HEK293T (cell line): ENCODE measurements around the gene SH3TC1.

Source experiments
- CTCF ChIA-PET: fragments of 350-600 bp; formaldehyde crosslinking; extraction: SDS; loops from one replicate; lab custom pipeline; 2021; ENCODE audit warnings: antibody characterized with exemption, inconsistent platforms; lab: Yijun Ruan, JAX
- POLR2A ChIA-PET: fragments of 350-600 bp; formaldehyde crosslinking; extraction: SDS; loops from one replicate; lab custom pipeline; 2020; ENCODE audit warnings: antibody characterized with exemption, inconsistent platforms; lab: Yijun Ruan, JAX
- DNase-seq: peaks from one replicate; pipeline ENCODE4 v3.0.0; 2012; ENCODE audit warnings: mixed read lengths; ENCODE audit errors: extremely low spot score
- ARNT ChIP-seq: fragments of 450-650 bp; IDR thresholded peaks from 2 replicates; pipeline ENCODE4 v1.6.1; 2017; ENCODE audit warnings: mild to moderate bottlenecking
- BHLHE40 ChIP-seq: fragments of 450-650 bp; IDR thresholded peaks from 2 replicates; pipeline ENCODE4 v1.6.1; 2016; ENCODE audit warnings: mild to moderate bottlenecking, moderate library complexity, borderline replicate concordance
- CTBP1 ChIP-seq: fragments of 450-650 bp; IDR thresholded peaks from 2 replicates; pipeline ENCODE4 v1.6.1; 2016; ENCODE audit warnings: borderline replicate concordance
- ELF4 ChIP-seq: fragments of 450-650 bp; IDR thresholded peaks from 2 replicates; pipeline ENCODE4 v1.6.1; 2017; ENCODE audit warnings: antibody characterized with exemption
- FOXA1 ChIP-seq: fragments of 450-650 bp; IDR thresholded peaks from 2 replicates; pipeline ENCODE4 v1.6.1; 2016; ENCODE audit warnings: mild to moderate bottlenecking
- FOXK2 ChIP-seq: fragments of 450-650 bp; IDR thresholded peaks from 2 replicates; pipeline ENCODE4 v1.6.1; 2016; ENCODE audit warnings: mild to moderate bottlenecking
- FOXM1 ChIP-seq: fragments of 450-650 bp; IDR thresholded peaks from 2 replicates; pipeline ENCODE4 v1.6.1; 2017; ENCODE audit warnings: mild to moderate bottlenecking, borderline replicate concordance
- HDGF ChIP-seq: fragments of 450-650 bp; IDR thresholded peaks from 2 replicates; pipeline ENCODE4 v1.6.1; 2017; ENCODE audit warnings: antibody characterized with exemption, borderline replicate concordance
- L3MBTL2 ChIP-seq: fragments of 450-650 bp; conservative IDR thresholded peaks from 2 replicates; pipeline ENCODE4 v1.6.1; 2016; ENCODE audit warnings: mild to moderate bottlenecking
- LEF1 ChIP-seq: fragments of 450-650 bp; IDR thresholded peaks from 2 replicates; pipeline ENCODE4 v1.6.1; 2017; ENCODE audit warnings: mild to moderate bottlenecking, borderline replicate concordance
- NFRKB ChIP-seq: fragments of 450-650 bp; IDR thresholded peaks from 2 replicates; pipeline ENCODE4 v1.6.1; 2016; ENCODE audit warnings: mild to moderate bottlenecking, moderate library complexity
- SP1 ChIP-seq: fragments of 450-650 bp; IDR thresholded peaks from 2 replicates; pipeline ENCODE4 v1.6.1; 2017
- SUZ12 ChIP-seq: fragments of 450-650 bp; IDR thresholded peaks from 2 replicates; pipeline ENCODE4 v1.6.1; 2016; ENCODE audit warnings: mild to moderate bottlenecking
- TARDBP ChIP-seq: fragments of 450-650 bp; IDR thresholded peaks from 2 replicates; pipeline ENCODE4 v1.6.1; 2016
- ZNF384 ChIP-seq: fragments of 450-650 bp; IDR thresholded peaks from 2 replicates; pipeline ENCODE4 v1.6.1; 2016
- TF ChIP-seq, protein P1 (sequence below): fragments of 450-650 bp; IDR thresholded peaks from 2 replicates; pipeline ENCODE4 v1.6.1; 2016

The SH3TC1 gene

GRCh38 chr4:8160233-8160560 lies 38.9 kb upstream of the SH3TC1 start:
- TF ChIP-seq FOXM1 (no peak), NFRKB (no peak), HDGF (no peak), BHLHE40 (no peak)
- TF ChIP-seq, protein P1, sequence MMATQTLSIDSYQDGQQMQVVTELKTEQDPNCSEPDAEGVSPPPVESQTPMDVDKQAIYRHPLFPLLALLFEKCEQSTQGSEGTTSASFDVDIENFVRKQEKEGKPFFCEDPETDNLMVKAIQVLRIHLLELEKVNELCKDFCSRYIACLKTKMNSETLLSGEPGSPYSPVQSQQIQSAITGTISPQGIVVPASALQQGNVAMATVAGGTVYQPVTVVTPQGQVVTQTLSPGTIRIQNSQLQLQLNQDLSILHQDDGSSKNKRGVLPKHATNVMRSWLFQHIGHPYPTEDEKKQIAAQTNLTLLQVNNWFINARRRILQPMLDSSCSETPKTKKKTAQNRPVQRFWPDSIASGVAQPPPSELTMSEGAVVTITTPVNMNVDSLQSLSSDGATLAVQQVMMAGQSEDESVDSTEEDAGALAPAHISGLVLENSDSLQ, result no peak
- ChIA-PET CTCF (no interaction called here), POLR2A (interaction anchor here (0.6 kb wide), 1 partner anchor 88 kb away, joined by 3 read pairs; no protein-coding TSS in a partner anchor)
- no peak for DNase-seq

DNA sequence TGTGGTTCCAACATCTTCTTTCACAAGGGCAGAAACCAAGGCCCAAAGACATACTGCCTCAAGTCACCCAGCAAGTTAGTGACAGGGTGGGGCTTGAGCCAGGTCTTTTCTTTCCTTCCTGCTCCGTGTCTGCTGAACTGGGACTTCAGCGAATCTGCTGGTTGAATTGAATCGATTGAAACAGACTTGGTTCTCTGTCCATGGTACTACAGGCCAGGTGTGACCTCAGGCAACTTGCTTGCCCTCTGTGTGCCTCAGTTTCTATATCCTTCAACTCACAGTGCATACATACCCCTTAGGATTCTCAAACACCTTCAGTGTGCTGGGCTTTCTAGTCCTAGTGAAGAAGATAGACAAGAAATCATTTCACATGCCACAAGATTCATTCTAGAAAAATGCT lies 38.5 kb upstream of the SH3TC1 start:
- ChIA-PET POLR2A (no interaction called here), CTCF (no interaction called here)
- no peak for TF ChIP-seq ELF4
- TF ChIP-seq CTBP1, result no peak
- DNase-seq, result no peak

DNA sequence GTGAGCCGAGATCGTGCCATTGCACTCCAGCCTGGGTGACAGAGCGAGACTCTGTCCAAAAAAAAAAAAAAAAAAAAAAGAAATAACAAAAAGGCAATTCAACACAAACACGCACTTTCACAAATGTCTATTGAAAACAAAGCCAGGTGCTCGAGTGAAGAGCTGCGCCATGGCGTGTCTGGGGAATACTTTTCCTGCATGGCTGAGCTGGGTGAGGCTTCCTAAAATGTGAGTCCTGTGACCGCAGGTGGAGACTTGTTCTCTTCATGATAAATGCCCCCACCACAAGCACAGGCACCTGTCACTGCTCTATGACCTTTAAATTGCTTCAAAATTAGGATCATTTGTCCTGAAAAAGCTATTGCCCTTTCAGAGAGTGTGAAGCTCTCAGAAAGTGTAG lies 36.5 kb upstream of the SH3TC1 start:
- no peak for DNase-seq
- ChIA-PET CTCF (no interaction called here), POLR2A (no interaction called here)
- TF ChIP-seq NFRKB (no peak), ZNF384 (no peak), ARNT (no peak), CTBP1 (no peak), ELF4 (no peak), HDGF (no peak), L3MBTL2 (no peak), FOXA1 (no peak), LEF1 (no peak), SP1 (no peak), SUZ12 (no peak), TARDBP (no peak), BHLHE40 (no peak), FOXK2 (no peak), FOXM1 (no peak)
- TF ChIP-seq, protein P1, result no peak

- TF ChIP-seq FOXM1, result no peak
- TF ChIP-seq LEF1, result no peak
- TF ChIP-seq, protein P1, result no peak
- TF ChIP-seq SP1, result no peak
- no peak for TF ChIP-seq L3MBTL2
- no peak for TF ChIP-seq ZNF384
- TF ChIP-seq ARNT, result no peak
- no peak for TF ChIP-seq FOXA1
- TF ChIP-seq NFRKB, result no peak
- no peak for TF ChIP-seq CTBP1
- no peak for TF ChIP-seq ELF4
- no peak for TF ChIP-seq BHLHE40
- no peak for TF ChIP-seq HDGF
- POLR2A ChIA-PET, result no interaction called here
- no peak for DNase-seq
- CTCF ChIA-PET, result no interaction called here
These were observed 36.1 kb upstream of the SH3TC1 start for GRCh38 chr4:8163026-8163425.

- ChIA-PET POLR2A (no interaction called here), CTCF (no interaction called here)
- no peak for DNase-seq
- TF ChIP-seq BHLHE40 (no peak), NFRKB (no peak), SP1 (no peak), ELF4 (no peak), LEF1 (no peak), L3MBTL2 (no peak)
These were observed 35.5 kb upstream of the SH3TC1 start for GRCh38 chr4:8163436-8164193.

GRCh38 chr4:8164194-8164565 lies 34.9 kb upstream of the SH3TC1 start:
- CTCF ChIA-PET, result no interaction called here
- POLR2A ChIA-PET, result no interaction called here

GRCh38 chr4:8164687-8165086 lies 34.4 kb upstream of the SH3TC1 start:
- CTCF ChIA-PET, result interaction anchor here (0.6 to 0.9 kb wide), 2 partner anchors 12 to 158 kb away, joined by 3 to 4 read pairs; no protein-coding TSS in a partner anchor
- POLR2A ChIA-PET, result no interaction called here
- no peak for TF ChIP-seq SUZ12
- TF ChIP-seq ELF4, result no peak
- TF ChIP-seq LEF1, result no peak
- no peak for TF ChIP-seq FOXM1
- TF ChIP-seq ZNF384, result no peak
- no peak for TF ChIP-seq CTBP1
- no peak for TF ChIP-seq ARNT
- no peak for DNase-seq

More at GRCh38 chr4:8164194-8164565, 34.9 kb upstream of the SH3TC1 start:
- TF ChIP-seq FOXM1, result no peak
- no peak for TF ChIP-seq SUZ12
- no peak for TF ChIP-seq BHLHE40
- no peak for TF ChIP-seq NFRKB
- no peak for DNase-seq
